HepG2 (cell line): ENCODE results near the gene PDIA6. TPM values are rescaled to one million over a fixed set of nuclear protein-coding genes. Genes with fewer than 3 reads are reported as not detected.

Experiments
- ATAC-seq: fragments of 200-7000 bp; cut with Tn5 transposase; 3 replicates; pipeline ENCODE4 v1.9.1; 2020; ENCODE audit warnings: mild to moderate bottlenecking, moderate library complexity
- BruUV-seq: library from RNA; stranded (reverse); fragments of 400-500 nt; replicated peaks from 2 replicates; lab custom pipeline; 2021; lab: Mats Ljungman, UMichigan
- CTCF ChIA-PET: fragments of 300-600 bp; formaldehyde crosslinking; extraction: SDS; loops from one replicate; lab custom pipeline; 2021; ENCODE audit warnings: low total read pairs, inconsistent platforms, low intra/inter-chr PET ratio; lab: Yijun Ruan, JAX
- POLR2A ChIA-PET: fragments of 350-600 bp; sonication (Branson Sonifier 250); formaldehyde crosslinking; loops from one replicate; lab custom pipeline; 2020; ENCODE audit warnings: antibody characterized with exemption, inconsistent platforms; lab: Yijun Ruan, JAX
- DNase-seq: peaks from one replicate; pipeline ENCODE4 v3.0.0-alpha.2; 2015; ENCODE audit warnings: low spot score
- FAIRE-seq: peaks from 3 replicates; lab custom pipeline; 2011; peaks lifted over from hg19 to GRCh38; lab: Jason Lieb, UNC
- H2AFZ ChIP-seq: one replicate; pipeline ENCODE4 v1.6.1; 2011; ENCODE audit warnings: low read length, inconsistent platforms
- H3K27ac ChIP-seq: fragments of 300-600 bp; 3 replicates; pipeline ENCODE4 v1.8.0; 2011; ENCODE audit warnings: mixed run types, mild to moderate bottlenecking, mixed read lengths, low read length, inconsistent platforms; ENCODE audit not compliant: insufficient read depth; ENCODE audit errors: extremely low read length
- H3K27me3 ChIP-seq, 2 experiments: fragments of 200-600 bp in 1 of 2; 2 replicates in 1 of 2; 3 replicates in 1 of 2; pipeline versions ENCODE4 v1.6.0 to v1.8.0; 2011; ENCODE audit warnings: low read length in 2 of 2, mild to moderate bottlenecking in 2 of 2, moderate library complexity in 2 of 2, inconsistent platforms in 1 of 2; ENCODE audit not compliant: insufficient read depth in 2 of 2, control insufficient read depth in 1 of 2
- H3K36me3 ChIP-seq, 2 experiments: fragments of 200-600 bp in 1 of 2; replicated peaks in 1 of 2; 2 replicates in 1 of 2; 3 replicates in 1 of 2; pipeline versions ENCODE4 v1.5.1 to v1.8.0; 2011; ENCODE audit warnings: low read length in 2 of 2, inconsistent platforms in 1 of 2; ENCODE audit not compliant: insufficient read depth in 2 of 2, control insufficient read depth in 1 of 2
- H3K4me1 ChIP-seq: 2 replicates; pipeline ENCODE4 v1.5.1; 2012; ENCODE audit warnings: low read length, inconsistent platforms; ENCODE audit not compliant: insufficient read depth
- H3K4me2 ChIP-seq: 2 replicates; pipeline ENCODE4 v1.6.0; 2011; ENCODE audit warnings: low read depth, low read length, inconsistent platforms
- H3K4me3 ChIP-seq, 3 experiments: fragments of 200-600 bp in 1 of 3; sonication (generic), shearing (Covaris generic) in 1 of 3; replicated peaks in 1 of 3; 2 replicates each; pipeline ENCODE4 v1.5.1; 2011 to 2016; ENCODE audit warnings: low read length in 3 of 3, inconsistent platforms in 2 of 3, low read depth in 2 of 3, mild to moderate bottlenecking in 2 of 3, control low read depth in 1 of 3, mixed read lengths in 1 of 3; ENCODE audit not compliant: insufficient read depth in 1 of 3
- H3K79me2 ChIP-seq: one replicate; pipeline ENCODE4 v1.6.1; 2011; ENCODE audit warnings: low read length, inconsistent platforms; ENCODE audit not compliant: insufficient read depth
- H3K9ac ChIP-seq: 2 replicates; pipeline ENCODE4 v1.6.0; 2011; ENCODE audit warnings: mild to moderate bottlenecking, low read depth, low read length, inconsistent platforms; ENCODE audit not compliant: insufficient read depth
- H3K9me3 ChIP-seq: 2 replicates; pipeline ENCODE4 v1.5.1; 2012; ENCODE audit warnings: mild to moderate bottlenecking, low read length
- H4K20me1 ChIP-seq: 2 replicates; pipeline ENCODE4 v1.6.0; 2011; ENCODE audit warnings: inconsistent platforms, mild to moderate bottlenecking, low read length, moderate library complexity; ENCODE audit not compliant: insufficient read depth
- HNRNPLL ChIP-seq: fragments of 200-400 bp; formaldehyde crosslinking; IDR thresholded peaks from 2 replicates; pipeline ENCODE4 v1.6.1; 2017; ENCODE audit warnings: mild to moderate bottlenecking, low read depth, low read length; ENCODE audit not compliant: poor library complexity, severe bottlenecking
- JUNB ChIP-seq: sonication (generic); formaldehyde crosslinking; IDR thresholded peaks from 2 replicates; pipeline ENCODE4 v1.8.0; 2022; ENCODE audit warnings: missing genetic modification reagents, mild to moderate bottlenecking, borderline replicate concordance
- MAF1 ChIP-seq: sonication (generic); formaldehyde crosslinking; IDR thresholded peaks from 2 replicates; pipeline ENCODE4 v1.5.0; 2020; ENCODE audit warnings: missing genetic modification reagents, borderline replicate concordance
- NFE2 ChIP-seq: sonication (generic); formaldehyde crosslinking; IDR thresholded peaks from 2 replicates; pipeline ENCODE4 v1.4.0; 2020; ENCODE audit warnings: missing genetic modification reagents
- NFRKB ChIP-seq: fragments of 450-650 bp; IDR thresholded peaks from 2 replicates; pipeline ENCODE4 v1.6.1; 2017
- NR2F1 ChIP-seq, 2 experiments: fragments of 450-650 bp in 1 of 2; formaldehyde crosslinking in 1 of 2; IDR thresholded peaks; 2 replicates each; pipeline versions ENCODE4 v1.5.0 to v1.6.1; 2016 to 2020; ENCODE audit warnings: mild to moderate bottlenecking in 1 of 2, missing compliant biosample characterization in 1 of 2, missing genetic modification reagents in 1 of 2, moderate library complexity in 1 of 2
- PITX1 ChIP-seq: sonication (generic); formaldehyde crosslinking; IDR thresholded peaks from 2 replicates; pipeline ENCODE4 v1.5.1; 2020; ENCODE audit warnings: mild to moderate bottlenecking, missing genetic modification reagents
- RBFOX2 ChIP-seq: fragments of 200-400 bp; formaldehyde crosslinking; IDR thresholded peaks from 2 replicates; pipeline ENCODE4 v1.6.1; 2017; ENCODE audit warnings: low read depth, mild to moderate bottlenecking, low read length
- SIX1 ChIP-seq: sonication (generic); formaldehyde crosslinking; IDR thresholded peaks from 2 replicates; pipeline ENCODE4 v1.4.0; 2020; ENCODE audit warnings: missing genetic modification reagents, borderline replicate concordance
- SP5 ChIP-seq: IDR thresholded peaks from 2 replicates; pipeline ENCODE4 v1.6.1; 2016; ENCODE audit warnings: low read depth, borderline replicate concordance
- SRSF9 ChIP-seq: fragments of 200-400 bp; formaldehyde crosslinking; IDR thresholded peaks from 2 replicates; pipeline ENCODE4 v1.6.1; 2018; ENCODE audit warnings: borderline replicate concordance, mild to moderate bottlenecking, low read depth, low read length; ENCODE audit not compliant: insufficient read depth, poor library complexity, severe bottlenecking
- TCF12 ChIP-seq, 2 experiments: fragments of 450-650 bp in 1 of 2; sonication (generic) in 1 of 2; formaldehyde crosslinking in 1 of 2; IDR thresholded peaks; 2 replicates each; pipeline versions ENCODE4 v1.6.1 to v1.8.0; 2017 to 2022; ENCODE audit warnings: antibody characterized with exemption in 1 of 2, mild to moderate bottlenecking in 1 of 2, missing genetic modification reagents in 1 of 2, moderate library complexity in 1 of 2
- TOPORS ChIP-seq: sonication (generic); formaldehyde crosslinking; IDR thresholded peaks from 2 replicates; pipeline ENCODE4 v1.8.0; 2023; ENCODE audit warnings: mild to moderate bottlenecking, missing genetic modification reagents
- ZNF570 ChIP-seq: sonication (generic); formaldehyde crosslinking; IDR thresholded peaks from 2 replicates; pipeline ENCODE4 v1.4.0; 2020; ENCODE audit warnings: mild to moderate bottlenecking, missing genetic modification reagents, borderline replicate concordance
- ZNF768 ChIP-seq: sonication (generic); formaldehyde crosslinking; IDR thresholded peaks from 2 replicates; pipeline ENCODE4 v1.4.0; 2020; ENCODE audit warnings: missing genetic modification reagents
- ZNF775 ChIP-seq: sonication (generic); formaldehyde crosslinking; IDR thresholded peaks from 2 replicates; pipeline ENCODE4 v1.4.0; 2020; ENCODE audit warnings: missing genetic modification reagents, mild to moderate bottlenecking, moderate library complexity, borderline replicate concordance
- WGBS: methylation state at CpG from one replicate; pipeline ENCODE4 v1.1.6; 2017; ENCODE audit warnings: low lambda C conversion rate; 5-methylcytosine and 5-hydroxymethylcytosine counted together
- in situ Hi-C: cut with HindIII; loops from 2 replicates; pipeline ENCODE4 v1.10.0; 2017; ENCODE audit warnings: low pct_unique_long_range_greater_than_20kb; ENCODE audit not compliant: extremely low pct_ligation_motif_present
- intact Hi-C: fragments of 100-400 bp; cut with micrococcal nuclease; formaldehyde crosslinking; loops from one replicate; pipeline ENCODE4 v1.10.0; 2022; ENCODE audit not compliant: unreplicated experiment
- polyA plus RNA-seq, 8 experiments: library from polyadenylated mRNA; depleted of rRNA in 3 of 8; stranded (reverse) in 7 of 8; unstranded in 1 of 8; fragments of >200 nt; fragmentation: Illumina TruSeq in 4 of 8; extraction: Trizol in 4 of 8; gene quantifications; 2 replicates each; pipeline versions ENCODE4 v1.2.1 to v1.2.3, GENCODE V29; 2011 to 2016; ENCODE audit warnings: low read depth in 4 of 8, missing spikeins in 1 of 8, mixed read lengths in 1 of 8; ENCODE audit not compliant: insufficient read depth in 1 of 8
- total RNA-seq, 5 experiments: library from RNA; depleted of rRNA; stranded (reverse); fragments of >200 nt; fragmentation: Illumina TruSeq; extraction: Trizol; gene quantifications; 2 replicates each; pipeline ENCODE4 v1.2.3, GENCODE V29; 2016; ENCODE audit warnings: low read depth in 1 of 5
- TF ChIP-seq, protein P1 (sequence below): sonication (generic); formaldehyde crosslinking; IDR thresholded peaks from 2 replicates; pipeline ENCODE4 v1.5.1; 2020; ENCODE audit warnings: mild to moderate bottlenecking, missing genetic modification reagents, borderline replicate concordance
- TF ChIP-seq, protein P2 (sequence below): sonication (generic); formaldehyde crosslinking; IDR thresholded peaks from 2 replicates; pipeline ENCODE4 v1.5.0; 2020; ENCODE audit warnings: mild to moderate bottlenecking, missing genetic modification reagents
- TF ChIP-seq, protein P3 (sequence below): sonication (generic); formaldehyde crosslinking; IDR thresholded peaks from 2 replicates; pipeline ENCODE4 v1.8.0; 2022; ENCODE audit warnings: missing genetic modification reagents, mild to moderate bottlenecking, moderate library complexity, borderline replicate concordance

Gene PDIA6
- total and polyA plus RNA-seq, 2 of the 13 experiments (the other 11 are each of a cell fraction or from before 2014, with no cell fraction given), result 586 to 642 TPM

DNA sequence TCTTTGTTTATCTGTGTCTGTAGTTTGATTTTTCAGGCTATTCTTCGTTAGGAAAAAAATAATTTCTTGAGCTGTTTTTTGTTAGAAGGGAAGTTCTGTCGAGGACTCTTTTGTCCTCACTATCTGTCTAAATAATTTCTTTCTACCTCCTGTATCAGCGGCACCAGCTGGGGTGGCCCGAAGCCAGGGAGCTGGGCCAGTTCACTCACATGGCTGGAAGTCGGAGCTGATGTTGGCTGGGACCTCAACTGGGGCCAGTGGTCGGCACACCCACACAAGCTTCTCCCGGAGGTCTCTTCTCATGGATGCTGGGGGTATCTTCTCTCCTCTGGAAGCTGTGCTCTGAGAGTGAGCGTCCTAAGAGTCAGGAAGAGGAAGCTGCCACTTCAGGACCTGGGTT lies 8.0 kb upstream of the PDIA6 start:
- H3K27me3 ChIP-seq, result peaks cover 0 to 61% of the 10 kb centered on the region in 2 experiments; a peak in 3 of 5 replicates
- CTCF ChIA-PET, result no interaction called here
- 23% methylated on average over 7 of the region's 8 CpGs for WGBS

More for the DNA sequence above, 8.0 kb upstream of the PDIA6 start:
- DNase-seq, result no peak
- no peak overlapping the region for H3K9ac ChIP-seq
- no peak overlapping the region for H3K4me2 ChIP-seq
- H2AFZ ChIP-seq, result no peak overlapping the region
- POLR2A ChIA-PET, result no interaction called here
- TF ChIP-seq, protein P1, sequence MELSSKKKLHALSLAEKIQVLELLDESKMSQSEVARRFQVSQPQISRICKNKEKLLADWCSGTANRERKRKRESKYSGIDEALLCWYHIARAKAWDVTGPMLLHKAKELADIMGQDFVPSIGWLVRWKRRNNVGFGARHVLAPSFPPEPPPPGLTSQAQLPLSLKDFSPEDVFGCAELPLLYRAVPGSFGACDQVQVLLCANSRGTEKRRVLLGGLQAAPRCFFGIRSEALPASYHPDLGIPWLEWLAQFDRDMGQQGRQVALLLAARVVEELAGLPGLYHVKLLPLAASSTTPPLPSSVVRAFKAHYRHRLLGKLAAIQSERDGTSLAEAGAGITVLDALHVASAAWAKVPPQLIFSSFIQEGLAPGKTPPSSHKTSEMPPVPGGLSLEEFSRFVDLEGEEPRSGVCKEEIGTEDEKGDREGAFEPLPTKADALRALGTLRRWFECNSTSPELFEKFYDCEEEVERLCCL (CRISPR knock-in tag), result no peak
- TF ChIP-seq ZNF768 (CRISPR knock-in tag) (no peak), HNRNPLL (no peak), NR2F1 (CRISPR knock-in tag; IDR thresholded peaks at IDR 0.05) (no peak), SRSF9 (no peak), NFRKB (no peak), TOPORS (CRISPR knock-in tag) (no peak), SP5 (CRISPR knock-in tag) (no peak), JUNB (CRISPR knock-in tag) (no peak), RBFOX2 (no peak), ZNF775 (CRISPR knock-in tag) (no peak), TCF12 (IDR thresholded peaks at IDR 0.05) (no peak), TCF12 (CRISPR knock-in tag; IDR thresholded peaks at IDR 0.05) (no peak), MAF1 (CRISPR knock-in tag) (no peak), NFE2 (CRISPR knock-in tag) (no peak), ZNF570 (CRISPR knock-in tag) (no peak), SIX1 (CRISPR knock-in tag) (no peak), PITX1 (CRISPR knock-in tag) (no peak)
- TF ChIP-seq, protein P2, sequence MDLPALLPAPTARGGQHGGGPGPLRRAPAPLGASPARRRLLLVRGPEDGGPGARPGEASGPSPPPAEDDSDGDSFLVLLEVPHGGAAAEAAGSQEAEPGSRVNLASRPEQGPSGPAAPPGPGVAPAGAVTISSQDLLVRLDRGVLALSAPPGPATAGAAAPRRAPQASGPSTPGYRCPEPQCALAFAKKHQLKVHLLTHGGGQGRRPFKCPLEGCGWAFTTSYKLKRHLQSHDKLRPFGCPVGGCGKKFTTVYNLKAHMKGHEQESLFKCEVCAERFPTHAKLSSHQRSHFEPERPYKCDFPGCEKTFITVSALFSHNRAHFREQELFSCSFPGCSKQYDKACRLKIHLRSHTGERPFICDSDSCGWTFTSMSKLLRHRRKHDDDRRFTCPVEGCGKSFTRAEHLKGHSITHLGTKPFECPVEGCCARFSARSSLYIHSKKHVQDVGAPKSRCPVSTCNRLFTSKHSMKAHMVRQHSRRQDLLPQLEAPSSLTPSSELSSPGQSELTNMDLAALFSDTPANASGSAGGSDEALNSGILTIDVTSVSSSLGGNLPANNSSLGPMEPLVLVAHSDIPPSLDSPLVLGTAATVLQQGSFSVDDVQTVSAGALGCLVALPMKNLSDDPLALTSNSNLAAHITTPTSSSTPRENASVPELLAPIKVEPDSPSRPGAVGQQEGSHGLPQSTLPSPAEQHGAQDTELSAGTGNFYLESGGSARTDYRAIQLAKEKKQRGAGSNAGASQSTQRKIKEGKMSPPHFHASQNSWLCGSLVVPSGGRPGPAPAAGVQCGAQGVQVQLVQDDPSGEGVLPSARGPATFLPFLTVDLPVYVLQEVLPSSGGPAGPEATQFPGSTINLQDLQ (CRISPR knock-in tag), result no peak
- TF ChIP-seq, protein P3, sequence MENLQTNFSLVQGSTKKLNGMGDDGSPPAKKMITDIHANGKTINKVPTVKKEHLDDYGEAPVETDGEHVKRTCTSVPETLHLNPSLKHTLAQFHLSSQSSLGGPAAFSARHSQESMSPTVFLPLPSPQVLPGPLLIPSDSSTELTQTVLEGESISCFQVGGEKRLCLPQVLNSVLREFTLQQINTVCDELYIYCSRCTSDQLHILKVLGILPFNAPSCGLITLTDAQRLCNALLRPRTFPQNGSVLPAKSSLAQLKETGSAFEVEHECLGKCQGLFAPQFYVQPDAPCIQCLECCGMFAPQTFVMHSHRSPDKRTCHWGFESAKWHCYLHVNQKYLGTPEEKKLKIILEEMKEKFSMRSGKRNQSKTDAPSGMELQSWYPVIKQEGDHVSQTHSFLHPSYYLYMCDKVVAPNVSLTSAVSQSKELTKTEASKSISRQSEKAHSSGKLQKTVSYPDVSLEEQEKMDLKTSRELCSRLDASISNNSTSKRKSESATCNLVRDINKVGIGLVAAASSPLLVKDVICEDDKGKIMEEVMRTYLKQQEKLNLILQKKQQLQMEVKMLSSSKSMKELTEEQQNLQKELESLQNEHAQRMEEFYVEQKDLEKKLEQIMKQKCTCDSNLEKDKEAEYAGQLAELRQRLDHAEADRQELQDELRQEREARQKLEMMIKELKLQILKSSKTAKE (CRISPR knock-in tag), result no peak
- BruUV-seq, result no TSS peak
- no peaks in the 10 kb centered on the region for H3K79me2 ChIP-seq
- no peaks in the 10 kb centered on the region for H4K20me1 ChIP-seq
- H3K36me3 ChIP-seq, result no peaks in the 10 kb centered on the region
- peaks cover 9% of the 10 kb centered on the region; the same call in 1 of the 2 replicates for H3K4me1 ChIP-seq
- intact Hi-C loops, result no loop called here
- ATAC-seq, result no peak
- H3K27ac ChIP-seq, result no peak overlapping the region
- no peak for FAIRE-seq
- no peaks in the 10 kb centered on the region for H3K9me3 ChIP-seq
- in situ Hi-C loops, result no loop called here
- H3K4me3 ChIP-seq, result no peak overlapping the region
